MM.1S (cell line): Measurements from ENCODE around the gene TMEM9.

Experiments used
- DNase-seq: peaks from one replicate; pipeline ENCODE4 v3.0.0-alpha.2; 2015
- H2AFZ ChIP-seq: fragments of 300-600 bp; sonication (generic); 2 replicates; pipeline ENCODE4 v1.6.0; 2016; ENCODE audit warnings: antibody characterized with exemption, low read length
- H3F3A ChIP-seq: fragments of 300-600 bp; sonication (generic); 2 replicates; pipeline ENCODE4 v1.6.1; 2016; ENCODE audit warnings: mild to moderate bottlenecking, antibody characterized with exemption, low read length, moderate library complexity, mixed read lengths; ENCODE audit not compliant: insufficient read depth
- H3K27ac ChIP-seq: fragments of 300-600 bp; sonication (generic); 2 replicates; pipeline ENCODE4 v1.5.1; 2016; ENCODE audit warnings: mild to moderate bottlenecking, low read length
- H3K27me3 ChIP-seq: fragments of 300-600 bp; sonication (generic); replicated peaks from 2 replicates; pipeline ENCODE4 v1.6.0; 2016; ENCODE audit warnings: low read length; ENCODE audit not compliant: insufficient read depth
- H3K36me3 ChIP-seq: fragments of 300-600 bp; sonication (generic); replicated peaks from 2 replicates; pipeline ENCODE4 v1.6.1; 2016; ENCODE audit warnings: mild to moderate bottlenecking, low read length, mixed read lengths; ENCODE audit not compliant: insufficient read depth
- H3K4me1 ChIP-seq: fragments of 300-600 bp; sonication (generic); 2 replicates; pipeline ENCODE4 v1.6.1; 2016; ENCODE audit warnings: low read length, mixed read lengths
- H3K4me2 ChIP-seq: fragments of 300-600 bp; sonication (generic); 2 replicates; pipeline ENCODE4 v1.6.0; 2016; ENCODE audit warnings: low read depth, low read length
- H3K4me3 ChIP-seq: fragments of 300-600 bp; sonication (generic); 2 replicates; pipeline ENCODE4 v1.5.1; 2016; ENCODE audit warnings: low read length, mixed read lengths
- H3K79me2 ChIP-seq: fragments of 300-600 bp; sonication (generic); 2 replicates; pipeline ENCODE4 v1.6.1; 2016; ENCODE audit warnings: mixed run types, low read length, mixed read lengths
- H3K9ac ChIP-seq: fragments of 300-600 bp; sonication (generic); 2 replicates; pipeline ENCODE4 v1.6.1; 2016; ENCODE audit warnings: low read length, mixed read lengths
- H3K9me2 ChIP-seq: fragments of 300-600 bp; sonication (generic); replicated peaks from 2 replicates; pipeline ENCODE4 v1.6.1; 2016; ENCODE audit warnings: mild to moderate bottlenecking, low read length, mixed read lengths; ENCODE audit not compliant: insufficient read depth
- H3K9me3 ChIP-seq: fragments of 300-600 bp; sonication (generic); replicated peaks from 2 replicates; pipeline ENCODE4 v1.6.1; 2016; ENCODE audit warnings: mild to moderate bottlenecking, low read length, mixed read lengths; ENCODE audit not compliant: insufficient read depth
- H4K20me1 ChIP-seq: fragments of 300-600 bp; sonication (generic); 2 replicates; pipeline ENCODE4 v1.6.1; 2016; ENCODE audit warnings: mild to moderate bottlenecking, low read length, moderate library complexity, mixed read lengths; ENCODE audit not compliant: insufficient read depth
- EZH2 ChIP-seq: fragments of 300-600 bp; sonication (generic); optimal IDR thresholded peaks from 2 replicates; pipeline ENCODE3; 2017; ENCODE audit warnings: low read depth, mild to moderate bottlenecking, antibody characterized with exemption, low read length, mixed read lengths
- EZH2phosphoT487 ChIP-seq: fragments of 300-600 bp; sonication (generic); IDR thresholded peaks from 2 replicates; pipeline ENCODE4 v1.6.1; 2018; ENCODE audit warnings: antibody characterized with exemption, low read length
- TF ChIP-seq, protein P1 (sequence below): fragments of 300-600 bp; sonication (generic); IDR thresholded peaks from 2 replicates; pipeline ENCODE4 v1.5.1; 2016; ENCODE audit warnings: antibody characterized with exemption, low read length, mixed read lengths

TMEM9 gene

DNA sequence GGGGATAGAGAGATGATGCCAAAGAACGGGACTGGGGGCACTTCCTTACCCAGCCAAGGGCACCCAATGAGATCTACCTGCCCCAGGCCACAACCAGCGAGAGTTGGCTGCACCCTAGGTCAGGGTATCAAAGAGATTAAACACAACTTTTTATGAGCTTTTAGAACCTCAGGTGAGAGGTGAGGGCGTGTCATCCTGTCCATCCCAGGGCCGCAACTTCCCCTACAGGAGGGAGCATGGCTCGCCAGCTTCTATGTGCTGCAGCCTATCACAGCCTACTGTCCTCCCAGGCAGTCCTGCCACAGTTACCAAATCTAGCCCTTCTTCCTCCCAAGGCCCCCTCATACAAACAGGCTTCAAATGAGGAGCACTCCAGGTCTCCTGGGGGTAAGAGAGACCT lies 12.9 kb downstream of the TMEM9 start:
- Histone ChIP-seq H3K9me3 (no peaks in the 10 kb centered on the region), H3K9ac (no peak overlapping the region), H3K27me3 (no peaks in the 10 kb centered on the region), H3K4me2 (no peak overlapping the region), H3K9me2 (no peaks in the 10 kb centered on the region), H3F3A (no peaks in the 10 kb centered on the region), H3K4me3 (no peak overlapping the region), H3K4me1 (no peaks in the 10 kb centered on the region), H2AFZ (no peak overlapping the region), H3K36me3 (no peaks in the 10 kb centered on the region), H3K79me2 (no peaks in the 10 kb centered on the region), H3K27ac (no peak overlapping the region), H4K20me1 (no peaks in the 10 kb centered on the region)
- TF ChIP-seq, protein P1, sequence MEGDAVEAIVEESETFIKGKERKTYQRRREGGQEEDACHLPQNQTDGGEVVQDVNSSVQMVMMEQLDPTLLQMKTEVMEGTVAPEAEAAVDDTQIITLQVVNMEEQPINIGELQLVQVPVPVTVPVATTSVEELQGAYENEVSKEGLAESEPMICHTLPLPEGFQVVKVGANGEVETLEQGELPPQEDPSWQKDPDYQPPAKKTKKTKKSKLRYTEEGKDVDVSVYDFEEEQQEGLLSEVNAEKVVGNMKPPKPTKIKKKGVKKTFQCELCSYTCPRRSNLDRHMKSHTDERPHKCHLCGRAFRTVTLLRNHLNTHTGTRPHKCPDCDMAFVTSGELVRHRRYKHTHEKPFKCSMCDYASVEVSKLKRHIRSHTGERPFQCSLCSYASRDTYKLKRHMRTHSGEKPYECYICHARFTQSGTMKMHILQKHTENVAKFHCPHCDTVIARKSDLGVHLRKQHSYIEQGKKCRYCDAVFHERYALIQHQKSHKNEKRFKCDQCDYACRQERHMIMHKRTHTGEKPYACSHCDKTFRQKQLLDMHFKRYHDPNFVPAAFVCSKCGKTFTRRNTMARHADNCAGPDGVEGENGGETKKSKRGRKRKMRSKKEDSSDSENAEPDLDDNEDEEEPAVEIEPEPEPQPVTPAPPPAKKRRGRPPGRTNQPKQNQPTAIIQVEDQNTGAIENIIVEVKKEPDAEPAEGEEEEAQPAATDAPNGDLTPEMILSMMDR = no peak
- TF ChIP-seq EZH2phosphoT487 (no peak), EZH2 (no peak)
- no peak for DNase-seq

DNA sequence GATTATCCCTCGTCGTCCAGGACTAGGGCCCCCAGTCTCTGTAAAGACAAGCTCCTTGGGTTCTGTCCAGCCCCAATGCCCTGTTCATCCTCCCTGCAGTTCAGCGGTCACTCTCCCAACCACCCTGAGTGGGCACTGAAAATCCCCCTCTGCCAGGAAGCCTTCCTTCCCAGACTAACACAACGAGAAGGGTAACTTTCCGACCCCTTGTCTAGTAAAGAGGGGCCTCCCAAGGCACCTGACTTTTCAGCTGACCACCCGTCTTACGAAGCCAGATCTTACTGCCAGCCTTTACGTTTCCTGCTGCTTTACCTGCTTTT lies 13.4 kb downstream of the TMEM9 start:
- H3K9me3 ChIP-seq = no peaks in the 10 kb centered on the region
- no peaks in the 10 kb centered on the region for H3K36me3 ChIP-seq
- DNase-seq = no peak
- H3K79me2 ChIP-seq = no peaks in the 10 kb centered on the region
- no peaks in the 10 kb centered on the region for H3K4me1 ChIP-seq
- H3K9me2 ChIP-seq = no peaks in the 10 kb centered on the region
- no peak overlapping the region for H3K4me2 ChIP-seq
- H3K9ac ChIP-seq = no peak overlapping the region
- no peak overlapping the region for H2AFZ ChIP-seq
- H3F3A ChIP-seq = no peaks in the 10 kb centered on the region
- TF ChIP-seq EZH2 (no peak), EZH2phosphoT487 (no peak)
- TF ChIP-seq, protein P1 = no peak
- H3K27me3 ChIP-seq = no peaks in the 10 kb centered on the region
- H4K20me1 ChIP-seq = no peaks in the 10 kb centered on the region
- H3K27ac ChIP-seq = no peak overlapping the region
- H3K4me3 ChIP-seq = no peak overlapping the region

DNA sequence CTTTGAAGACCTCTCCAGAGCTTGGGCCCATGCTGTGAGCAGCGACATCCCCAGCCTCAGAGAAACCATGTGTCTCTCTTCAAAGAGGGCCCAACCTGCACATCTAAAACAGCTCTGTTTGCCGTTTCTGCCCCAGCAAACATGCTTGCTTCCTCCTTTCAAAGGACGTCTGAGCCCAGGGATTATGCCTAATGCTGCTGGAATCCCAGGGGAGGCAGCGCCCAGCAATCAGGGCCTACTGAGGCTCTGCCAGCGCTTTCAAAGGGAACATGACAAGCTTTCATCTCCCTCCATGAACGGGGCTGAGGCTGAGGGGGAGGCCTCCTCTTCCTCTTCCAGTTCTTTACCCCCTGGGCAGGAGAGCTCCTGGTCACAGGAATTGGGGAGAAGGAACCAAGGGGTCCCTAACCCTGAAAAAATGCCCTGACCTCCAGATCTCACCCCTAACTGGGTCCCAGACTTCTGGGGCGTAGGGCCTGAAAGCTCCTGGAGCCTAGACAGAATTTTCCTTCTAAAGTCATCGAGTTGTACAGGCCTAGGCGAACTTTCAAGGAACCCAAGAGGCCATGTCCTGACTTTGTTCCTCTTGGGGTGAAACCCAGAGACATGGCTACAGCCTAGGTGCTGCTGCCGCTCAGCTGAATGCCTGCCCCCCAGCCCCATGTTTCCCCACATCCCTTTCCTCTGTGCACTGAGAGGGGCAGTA lies 13.9 kb downstream of the TMEM9 start:
- H3K27me3 ChIP-seq = no peaks in the 10 kb centered on the region
- no peak overlapping the region for H2AFZ ChIP-seq
- H3K27ac ChIP-seq = no peak overlapping the region
- H3F3A ChIP-seq = no peaks in the 10 kb centered on the region
- no peaks in the 10 kb centered on the region for H3K79me2 ChIP-seq
- no peaks in the 10 kb centered on the region for H3K36me3 ChIP-seq
- TF ChIP-seq EZH2phosphoT487 (no peak), EZH2 (no peak)
- TF ChIP-seq, protein P1 = no peak
- no peak overlapping the region for H3K9ac ChIP-seq
- no peaks in the 10 kb centered on the region for H3K9me2 ChIP-seq
- no peak overlapping the region for H3K4me2 ChIP-seq
- H3K9me3 ChIP-seq = no peaks in the 10 kb centered on the region
- no peaks in the 10 kb centered on the region for H4K20me1 ChIP-seq
- no peak overlapping the region for H3K4me3 ChIP-seq
- DNase-seq = no peak
- H3K4me1 ChIP-seq = no peaks in the 10 kb centered on the region
